HG02938 (cell line): Measurements from ENCODE around the gene CANX.
"Not testable (repeated sequence)": the region's sequence is repeated elsewhere in the genome, so short reads cannot be mapped to it uniquely, and the experiment has no call there.

Experiments
- ATAC-seq: cut with Tn5 transposase; IDR thresholded peaks from one replicate; pipeline ENCODE4 v1.9.1; 2021; ENCODE audit warnings: mild to moderate bottlenecking, moderate library complexity; ENCODE audit not compliant: unreplicated experiment

CANX gene, protein sequence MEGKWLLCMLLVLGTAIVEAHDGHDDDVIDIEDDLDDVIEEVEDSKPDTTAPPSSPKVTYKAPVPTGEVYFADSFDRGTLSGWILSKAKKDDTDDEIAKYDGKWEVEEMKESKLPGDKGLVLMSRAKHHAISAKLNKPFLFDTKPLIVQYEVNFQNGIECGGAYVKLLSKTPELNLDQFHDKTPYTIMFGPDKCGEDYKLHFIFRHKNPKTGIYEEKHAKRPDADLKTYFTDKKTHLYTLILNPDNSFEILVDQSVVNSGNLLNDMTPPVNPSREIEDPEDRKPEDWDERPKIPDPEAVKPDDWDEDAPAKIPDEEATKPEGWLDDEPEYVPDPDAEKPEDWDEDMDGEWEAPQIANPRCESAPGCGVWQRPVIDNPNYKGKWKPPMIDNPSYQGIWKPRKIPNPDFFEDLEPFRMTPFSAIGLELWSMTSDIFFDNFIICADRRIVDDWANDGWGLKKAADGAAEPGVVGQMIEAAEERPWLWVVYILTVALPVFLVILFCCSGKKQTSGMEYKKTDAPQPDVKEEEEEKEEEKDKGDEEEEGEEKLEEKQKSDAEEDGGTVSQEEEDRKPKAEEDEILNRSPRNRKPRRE

DNA sequence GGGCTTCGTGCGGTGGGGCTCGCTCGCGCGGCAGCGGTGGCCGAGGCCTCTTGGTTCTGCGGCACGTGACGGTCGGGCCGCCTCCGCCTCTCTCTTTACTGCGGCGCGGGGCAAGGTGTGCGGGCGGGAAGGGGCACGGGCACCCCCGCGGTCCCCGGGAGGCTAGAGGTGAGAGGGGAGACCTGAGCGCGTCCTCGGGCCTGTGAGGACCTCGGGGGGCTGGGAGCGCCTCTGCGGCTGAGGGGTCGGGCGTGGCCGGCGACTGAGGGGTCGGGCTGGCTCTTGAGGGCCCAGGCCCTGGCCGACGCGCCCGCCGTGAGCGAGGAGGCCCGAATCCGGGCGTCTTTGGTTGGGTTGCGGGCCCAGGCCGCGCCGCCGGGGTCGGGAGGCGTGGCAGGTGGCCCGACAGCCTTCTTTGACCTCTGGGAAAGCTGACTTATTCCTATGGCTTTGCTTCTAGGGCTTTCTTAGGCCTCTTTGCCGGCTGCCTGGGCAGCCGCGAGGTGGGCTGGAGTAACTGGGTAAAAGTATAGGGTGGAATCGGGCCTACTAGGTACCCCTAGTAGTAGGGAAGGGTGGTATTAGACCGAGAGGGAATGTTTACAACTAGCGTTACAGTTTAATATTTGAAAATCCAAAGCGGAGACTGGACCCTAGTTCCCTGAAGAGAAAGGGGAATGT lies at the start of gene CANX:
Gene CANX (plus strand): TSS at position 33 of the 681 bp plus-strand sequence. CDS start 6,715 bp downstream, outside the sequence.
- ATAC-seq = peak; percentile 8

DNA sequence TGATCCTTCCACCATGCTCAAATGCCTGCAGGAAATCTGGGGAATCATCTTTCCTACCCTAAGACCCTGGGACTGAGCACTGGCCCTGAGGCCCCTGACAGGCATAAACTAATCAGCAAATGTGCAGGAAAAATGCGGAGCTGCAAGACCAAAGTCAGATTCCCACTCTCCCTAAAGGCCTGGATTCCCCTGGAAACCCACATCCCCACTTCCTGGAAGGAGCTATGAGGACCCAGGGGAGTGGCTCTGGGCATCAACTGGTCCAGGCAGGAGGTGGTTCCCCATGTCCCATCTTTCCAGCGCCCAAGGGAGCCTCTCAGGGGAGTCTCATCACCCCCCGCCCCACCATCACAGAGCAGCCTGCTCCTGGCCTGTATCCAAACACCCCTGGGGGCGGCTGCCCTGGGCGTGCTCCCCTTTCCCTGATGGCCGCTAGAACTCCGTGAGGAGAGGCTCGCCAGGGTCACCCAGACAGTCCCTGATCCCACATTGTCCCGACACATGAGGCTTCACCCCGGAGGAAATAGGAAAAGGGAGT lies 49.5 kb upstream of the CANX start:
- not testable (repeated sequence) for ATAC-seq

DNA sequence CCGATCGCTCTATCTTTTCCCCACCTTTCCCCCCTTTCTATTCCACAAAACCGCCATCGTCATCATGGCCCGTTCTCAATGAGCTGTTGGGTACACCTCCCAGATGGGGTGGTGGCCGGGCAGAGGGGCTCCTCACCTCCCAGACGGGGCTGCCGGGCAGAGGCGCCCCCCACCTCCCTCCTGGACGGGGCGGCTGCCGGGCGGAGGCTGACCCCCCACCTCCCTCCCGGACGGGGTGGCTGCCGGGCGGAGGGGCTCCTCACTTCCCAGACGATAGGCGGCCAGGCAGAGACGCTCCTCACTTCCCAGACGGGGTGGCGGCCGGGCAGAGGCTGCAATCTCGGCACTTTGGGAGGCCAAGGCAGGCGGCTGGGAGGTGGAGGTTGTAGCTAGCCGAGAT lies 48.5 kb upstream of the CANX start:
- ATAC-seq = not testable (repeated sequence)

DNA sequence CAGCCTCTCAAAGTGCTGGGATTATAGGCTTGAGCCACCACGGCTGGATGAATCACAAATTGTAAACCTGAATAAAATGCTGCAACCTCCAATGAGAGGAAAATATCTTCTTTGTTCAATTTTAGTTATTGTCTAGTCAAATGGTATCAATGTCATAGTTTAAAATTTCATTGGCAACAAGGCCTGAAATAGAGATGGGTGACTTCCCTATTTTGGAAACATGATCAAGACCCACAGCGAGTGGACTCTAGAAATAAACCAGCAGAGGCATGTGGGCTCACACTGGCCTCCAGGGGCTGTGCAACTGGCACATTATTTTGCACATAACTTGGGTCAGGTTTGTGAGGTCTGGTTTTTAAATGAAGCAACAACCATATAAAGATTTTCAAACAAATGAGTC lies 45.6 kb upstream of the CANX start:
- ATAC-seq = not testable (repeated sequence)

DNA sequence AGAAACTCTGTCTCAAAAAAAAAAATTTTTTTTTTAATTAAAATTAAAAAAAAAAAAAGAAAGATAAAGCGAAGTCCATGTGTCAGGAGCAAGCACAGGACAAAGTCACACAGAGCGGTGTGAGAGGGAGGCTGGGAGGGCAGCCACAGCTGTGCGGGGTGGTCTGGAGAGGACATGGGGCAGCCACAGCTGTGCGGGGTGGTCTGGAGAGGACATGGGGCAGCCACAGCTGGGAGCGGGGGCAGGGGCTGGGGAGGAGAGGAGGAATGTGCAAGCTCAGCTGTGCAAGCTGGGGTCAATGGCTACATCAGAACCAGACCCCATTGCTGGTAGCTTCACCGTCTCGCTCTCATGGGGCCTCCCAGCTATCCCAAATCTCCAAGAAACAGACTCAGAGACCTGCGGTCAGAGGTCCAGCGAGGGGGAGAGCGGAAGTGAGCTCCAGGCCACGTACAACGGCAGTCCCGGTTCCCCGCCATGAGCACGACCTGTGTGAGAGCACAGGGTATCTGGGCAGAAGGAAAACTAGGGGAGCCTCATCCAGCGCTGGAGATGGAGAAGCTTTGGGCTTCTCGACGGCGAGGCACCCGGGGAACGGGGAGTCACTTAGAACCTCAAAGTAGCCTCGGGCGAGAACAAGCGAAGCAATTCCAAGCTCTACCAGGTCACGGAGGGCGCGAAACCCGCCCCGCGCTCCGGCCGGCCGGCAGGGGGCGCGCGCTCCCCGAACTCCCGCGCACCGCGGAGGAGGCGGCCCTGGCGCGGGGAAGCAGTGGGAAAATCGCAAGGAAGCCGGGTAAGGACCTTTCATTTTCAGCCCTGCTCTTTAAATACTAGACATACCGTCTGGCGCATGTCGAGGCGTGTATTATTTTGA lies 41.2 kb upstream of the CANX start:
- ATAC-seq = peak; percentile 86

DNA sequence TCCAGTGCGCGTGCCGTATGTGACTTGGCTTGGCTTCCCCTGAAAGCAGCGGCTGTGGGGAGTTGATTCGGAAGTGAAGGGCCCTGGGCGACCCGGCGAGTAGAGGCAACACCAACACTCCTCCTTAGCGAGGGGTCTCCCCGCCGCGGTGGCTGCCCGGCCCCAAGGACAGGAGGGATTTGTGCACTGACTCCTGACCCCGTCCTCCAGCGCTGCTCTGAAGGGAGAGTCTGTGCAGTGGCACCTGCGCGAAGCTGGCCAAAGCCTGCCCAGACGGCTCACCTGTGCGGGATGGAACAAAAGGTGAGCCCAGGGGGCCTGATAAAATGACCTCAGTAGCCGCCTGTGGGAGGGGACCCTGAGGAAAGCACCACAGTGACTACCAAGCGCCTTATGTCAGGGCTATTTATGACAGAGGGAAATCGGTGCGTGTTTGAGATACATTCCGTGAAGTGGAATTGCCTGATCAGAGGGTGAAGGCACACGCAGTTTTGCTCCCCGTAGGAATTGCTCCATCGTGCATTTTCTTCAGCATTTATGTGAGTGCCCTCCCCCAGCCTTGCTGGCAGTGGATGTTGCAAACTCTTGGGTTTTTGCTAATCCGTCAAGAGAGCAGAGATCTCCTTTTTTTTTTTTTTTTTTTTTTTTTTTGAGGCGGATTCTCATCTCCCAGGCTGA lies 40.4 kb upstream of the CANX start:
- ATAC-seq = peak; percentile 63

DNA sequence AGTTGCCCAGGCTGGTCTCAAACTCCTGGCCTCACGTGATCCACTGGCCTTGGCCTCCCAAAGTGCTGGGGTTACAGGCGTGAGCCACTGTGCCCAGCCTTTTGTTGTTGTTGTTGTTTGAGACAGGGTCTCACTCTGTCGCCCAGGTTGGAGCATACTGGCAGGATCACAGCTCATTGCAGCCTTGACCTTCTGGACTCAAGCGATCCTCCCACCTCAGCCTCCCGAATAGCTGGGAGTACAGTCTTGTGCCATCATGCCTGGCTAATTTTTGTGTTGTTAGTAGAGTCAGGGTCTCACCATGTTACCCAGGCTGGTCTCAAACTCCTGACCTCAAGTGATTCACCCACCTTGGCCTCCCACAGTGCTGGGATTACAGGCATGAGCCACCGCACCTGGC lies 37.1 kb upstream of the CANX start:
- not testable (repeated sequence) for ATAC-seq

DNA sequence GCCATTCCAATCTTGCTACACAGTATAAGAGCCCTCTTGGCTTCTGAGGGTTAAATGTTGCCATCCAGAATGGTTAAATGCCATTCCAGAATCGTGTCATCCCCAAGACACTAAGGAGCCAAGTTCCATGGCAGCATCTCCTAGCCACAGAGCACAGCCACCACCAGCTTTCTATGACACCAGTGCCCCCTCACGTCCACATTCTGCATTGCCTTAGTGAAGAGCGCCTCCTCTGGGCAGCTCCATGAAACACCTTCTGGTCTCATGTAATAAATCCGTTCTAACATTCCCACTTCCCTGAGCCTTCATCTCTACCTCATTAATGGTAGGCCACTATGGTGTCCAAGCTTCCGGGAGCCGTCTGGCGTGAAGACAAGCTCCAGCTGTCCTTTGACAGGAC lies 30.4 kb upstream of the CANX start:
- peak; percentile 67 for ATAC-seq

DNA sequence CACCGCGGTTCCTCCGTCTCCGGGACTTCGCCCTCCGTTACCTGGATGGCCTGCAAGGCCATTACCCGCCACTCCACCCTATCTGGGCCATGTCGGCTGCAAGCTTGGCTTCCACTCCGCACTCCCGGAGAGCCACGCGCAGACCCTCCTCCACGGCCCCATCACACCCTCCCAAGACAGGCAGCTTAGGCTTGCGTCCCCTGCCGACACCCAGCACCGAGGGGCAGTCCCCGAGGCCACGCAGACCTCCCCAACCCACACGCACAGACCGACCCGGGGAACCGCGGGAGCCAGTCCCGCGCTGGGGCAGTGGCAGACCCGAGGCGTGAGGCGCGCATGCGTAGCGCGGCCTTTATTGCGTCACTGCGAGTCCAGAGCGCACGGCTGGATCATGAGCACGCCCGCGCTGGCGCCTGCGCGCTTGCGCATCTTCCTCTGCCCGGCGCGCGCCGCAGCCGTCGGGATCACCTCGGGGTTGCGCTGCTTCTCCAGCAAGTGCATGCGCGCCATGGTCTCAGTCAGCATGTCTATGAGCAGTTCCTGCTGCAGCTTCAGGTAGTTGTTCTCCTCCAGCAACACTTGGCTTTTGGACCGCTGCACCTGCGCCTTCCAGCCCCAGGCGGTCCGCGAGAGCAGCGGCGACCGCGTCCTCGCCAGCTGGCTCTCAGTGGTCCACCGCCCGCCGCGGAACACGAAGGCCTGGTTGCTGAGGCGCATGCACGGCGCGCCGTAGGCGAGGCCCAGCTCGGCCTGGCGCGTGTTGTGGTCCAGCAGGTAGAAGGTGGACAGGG lies 20.3 kb upstream of the CANX start:
- ATAC-seq = peak; percentile 88

DNA sequence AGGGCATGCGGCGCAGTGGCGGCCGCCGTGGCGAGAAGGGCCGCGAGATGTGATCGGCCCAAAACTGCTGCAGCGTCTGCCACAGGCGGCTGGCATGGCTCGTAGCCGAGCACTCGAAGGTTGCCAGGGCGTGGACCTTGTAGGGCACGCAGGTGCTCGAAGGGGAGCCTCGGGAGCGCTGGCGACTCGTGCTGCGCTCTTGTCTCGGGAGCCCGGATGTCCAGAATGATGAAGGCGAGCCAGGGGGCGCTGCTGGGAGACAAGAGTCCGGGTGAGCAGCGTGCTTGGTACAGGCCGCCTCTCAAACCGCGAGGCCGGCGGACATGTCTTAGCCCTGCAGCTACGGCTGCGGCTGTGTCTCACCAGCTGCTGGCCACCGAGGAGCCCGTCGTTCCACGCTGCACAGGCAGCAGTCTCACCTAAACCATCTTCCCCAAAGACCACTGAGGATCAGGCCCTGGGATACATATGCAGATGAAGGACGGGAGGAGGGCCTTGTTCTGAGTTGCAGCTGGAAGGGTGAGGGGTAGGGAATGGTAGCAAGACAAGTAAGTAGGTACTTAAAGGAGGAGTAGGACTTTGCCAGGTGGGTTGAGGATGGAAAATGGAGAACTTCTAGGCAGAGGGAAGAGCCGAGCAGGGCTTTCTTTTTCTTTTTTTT lies 19.6 kb upstream of the CANX start:
- peak; percentile 9 for ATAC-seq

DNA sequence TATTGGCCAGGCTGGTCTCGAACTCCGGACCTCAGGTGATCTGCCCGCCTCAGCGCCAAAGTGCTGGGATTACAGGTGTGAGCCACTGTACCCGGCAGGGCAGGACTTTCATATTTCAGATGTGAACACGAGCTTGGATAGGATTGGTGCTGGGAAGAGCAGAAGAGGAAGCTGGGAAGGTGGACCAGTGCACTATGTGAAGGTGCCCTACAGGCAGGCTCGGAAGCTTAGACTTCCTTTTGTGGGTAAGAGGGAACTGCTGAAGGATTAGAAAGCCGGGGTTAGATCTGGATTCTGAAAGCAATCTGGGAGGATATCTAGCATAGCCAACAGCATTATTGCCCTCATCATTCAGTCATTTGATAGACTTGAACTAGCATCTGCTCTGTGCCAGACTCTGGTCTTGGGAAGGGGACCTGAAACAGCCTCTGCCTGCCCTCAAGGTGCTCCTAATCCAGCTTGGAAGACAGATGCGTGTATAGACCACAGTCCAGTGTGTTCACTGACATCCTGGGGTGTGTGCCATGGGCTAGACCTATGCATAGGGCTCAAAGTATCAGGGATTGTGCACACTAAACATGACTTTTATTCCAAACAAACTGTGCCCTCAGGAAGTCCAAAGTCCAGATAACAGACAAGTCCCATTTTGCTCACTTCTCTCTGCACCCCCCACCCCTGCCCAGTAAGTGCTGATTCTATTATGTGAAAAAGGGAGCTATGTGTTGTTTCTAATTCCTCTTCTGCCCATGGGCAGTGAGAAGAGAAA lies 18.6 kb upstream of the CANX start:
- no peak for ATAC-seq

DNA sequence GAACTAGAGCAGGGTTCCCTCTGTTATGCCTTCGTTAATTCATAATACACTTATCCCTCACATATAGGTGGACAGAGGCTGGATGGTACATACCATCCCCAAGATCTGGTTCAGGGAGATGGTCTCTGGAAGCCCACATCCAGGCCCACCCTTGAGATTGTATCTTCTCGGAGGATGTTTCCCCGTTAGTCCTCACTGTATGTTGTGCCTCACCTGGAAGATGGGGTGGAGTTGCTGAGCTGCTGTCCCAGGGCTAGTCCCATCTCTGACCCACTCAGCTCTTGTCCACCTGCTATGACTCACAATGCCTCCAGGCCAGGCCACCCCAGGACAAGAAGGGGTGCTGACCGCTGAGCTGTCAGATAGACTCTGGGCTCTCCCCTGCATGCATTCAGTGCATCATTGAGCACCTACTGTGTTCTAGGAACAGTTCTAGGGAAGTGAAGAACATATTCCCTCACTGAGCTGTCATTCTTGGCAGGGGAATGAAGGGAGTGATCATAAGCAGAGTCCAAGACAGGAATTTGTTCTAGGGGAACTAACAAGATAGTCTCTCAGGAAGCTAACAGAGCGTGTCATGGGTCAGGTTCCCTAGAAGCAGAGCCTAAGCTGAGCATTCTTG lies 17.9 kb upstream of the CANX start, which contains the start of gene CBY3:
Gene CBY3 (minus strand): TSS at position 255 of the 622 bp plus-strand sequence. CDS start 116 bp downstream, at position 139.
- no peak for ATAC-seq

DNA sequence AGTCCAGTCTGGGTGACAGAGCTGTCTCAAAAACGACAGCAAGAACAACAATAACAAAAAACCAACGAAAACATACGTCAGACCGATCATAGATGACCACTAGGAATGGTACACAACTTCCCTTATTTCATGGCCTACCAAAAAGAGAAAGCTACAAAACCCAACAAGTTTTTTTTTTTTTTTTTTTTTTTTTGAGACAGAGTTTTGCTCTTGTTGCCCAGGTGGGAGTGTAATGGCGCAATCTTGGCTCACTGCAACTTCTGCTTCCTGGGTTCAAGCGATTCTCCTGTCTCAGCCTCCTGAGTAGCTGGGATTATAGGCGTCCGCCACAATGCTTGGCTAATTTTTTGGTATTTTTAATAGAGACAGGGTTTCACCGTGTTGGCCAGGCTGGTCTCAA lies 9.6 kb upstream of the CANX start:
- not testable (repeated sequence) for ATAC-seq

DNA sequence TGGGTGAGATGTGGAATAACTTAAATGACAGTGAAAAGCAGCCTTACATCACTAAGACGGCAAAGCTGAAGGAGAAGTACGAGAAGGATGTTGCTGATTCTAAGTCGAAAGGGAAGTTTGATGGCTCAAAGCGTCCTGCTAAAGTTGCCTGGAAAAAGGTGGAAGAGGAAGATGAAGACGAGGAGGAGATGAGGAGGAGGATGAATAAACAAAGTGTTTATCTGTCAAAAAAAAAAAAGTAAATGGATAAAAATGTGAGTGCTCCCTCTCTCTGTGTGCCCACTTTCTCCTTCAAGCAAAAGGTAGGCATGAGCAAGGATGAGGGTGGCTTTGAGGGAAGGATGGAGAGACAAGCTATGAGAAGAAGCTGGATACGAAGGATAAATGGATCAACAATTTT lies 4.2 kb upstream of the CANX start:
- ATAC-seq = no peak

DNA sequence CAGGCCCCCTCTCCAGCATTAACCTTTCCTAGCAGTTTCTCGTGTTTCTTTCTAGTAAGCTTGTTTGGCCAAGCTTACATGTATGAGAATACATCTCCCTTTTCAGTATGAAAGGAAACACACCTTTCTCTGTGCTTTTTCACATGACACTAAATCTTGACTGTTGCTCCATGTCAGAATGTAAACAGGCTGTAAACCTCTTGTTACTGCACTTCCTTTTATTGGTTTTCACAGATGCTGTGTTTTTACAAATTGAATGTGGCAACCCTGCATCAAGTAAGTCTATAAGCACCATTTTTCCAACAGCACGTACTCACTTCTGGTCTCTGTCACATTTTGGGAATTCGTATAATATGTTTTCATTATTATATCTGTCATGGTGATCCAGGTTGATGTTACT lies 2.2 kb upstream of the CANX start:
- ATAC-seq = no peak

DNA sequence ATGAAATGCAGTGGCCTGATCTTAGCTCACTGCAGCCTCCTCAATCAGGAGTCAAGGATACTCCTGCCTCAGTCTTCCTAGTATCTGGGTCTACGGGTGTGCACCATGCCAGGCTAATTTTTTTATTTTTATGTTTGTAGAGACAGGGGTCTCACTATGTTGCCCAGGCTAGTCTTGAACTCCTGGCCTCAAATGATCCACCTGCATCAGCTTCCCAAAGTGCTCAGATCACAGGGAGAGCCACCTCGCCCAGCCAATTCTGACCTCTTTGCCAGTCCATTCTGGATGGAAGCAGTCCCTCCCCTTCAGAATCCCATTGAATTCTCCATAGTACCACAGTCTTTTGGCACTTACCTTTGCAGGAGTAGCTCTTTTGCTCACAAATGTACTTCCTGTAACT lies 1.7 kb upstream of the CANX start:
- no peak for ATAC-seq

DNA sequence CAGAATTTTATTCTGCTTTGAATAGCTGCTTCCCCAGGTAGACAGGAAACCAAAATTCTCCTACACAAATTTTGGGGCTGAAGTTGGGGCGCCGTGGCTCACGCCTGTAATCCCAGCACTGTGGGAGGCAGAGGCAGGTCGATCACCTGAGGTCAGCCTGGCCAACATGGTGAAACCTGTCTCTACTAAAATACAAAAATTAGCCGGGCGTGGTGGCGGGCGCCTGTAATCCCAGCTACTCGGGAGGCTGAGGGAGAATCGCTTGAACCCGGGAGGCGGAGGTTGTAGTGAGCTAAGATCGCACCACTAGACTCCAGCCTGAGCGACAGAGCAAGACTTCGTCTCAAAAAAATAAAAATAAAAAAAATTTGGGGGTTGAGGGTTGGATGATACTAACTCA lies 1.2 kb upstream of the CANX start:
- ATAC-seq = not testable (repeated sequence)
